ENCODE measurements around the gene C2CD2.

The C2CD2 gene

GRCh38 chr21:41836166-41837015, 117.4 kb downstream of the C2CD2 start:
- no peak for DNase-seq

GRCh38 chr21:41835711-41836154, 118.1 kb downstream of the C2CD2 start:
- no peak for DNase-seq
